Dendritic cell treated with granulocyte-macrophage colony-stimulating factor and Interleukin-4, amounts not matched to agents 40 ng/mL and 50 ng/mL, for 4 days (primary cell): ENCODE data around the gene ARHGAP32.

ENCODE experiments used
- H3K27ac Mint-ChIP-seq: one replicate; pipeline ENCODE4 v1.8.0; 2022; ENCODE audit warnings: mild to moderate bottlenecking, mixed read lengths
- H3K27me3 Mint-ChIP-seq: one replicate; pipeline ENCODE4 v1.8.0; 2022; ENCODE audit warnings: mild to moderate bottlenecking, mixed read lengths
- H3K36me3 Mint-ChIP-seq: one replicate; pipeline ENCODE4 v1.8.0; 2022; ENCODE audit warnings: low read depth, mixed read lengths
- H3K4me1 Mint-ChIP-seq: one replicate; pipeline ENCODE4 v1.8.0; 2022; ENCODE audit warnings: low read depth, mixed read lengths
- H3K4me3 Mint-ChIP-seq: one replicate; pipeline ENCODE4 v1.8.0; 2022; ENCODE audit warnings: mild to moderate bottlenecking, moderate library complexity, mixed read lengths
- H3K9me3 Mint-ChIP-seq: one replicate; pipeline ENCODE4 v1.8.0; 2022; ENCODE audit warnings: mixed read lengths
- intact Hi-C: fragments of 100-400 bp; cut with micrococcal nuclease; formaldehyde crosslinking; loops from one replicate; pipeline ENCODE4 v1.15.0; 2022

ARHGAP32 gene

GRCh38 chr11:129192150-129192549, at the start of gene ARHGAP32:
TSS of gene ARHGAP32 (minus strand) at chr11:129192325. CDS start at chr11:129192198, 127 bp downstream.
- no peaks in the 10 kb centered on the region for H3K36me3 Mint-ChIP-seq
- intact Hi-C loops: no loop called here
- no peaks in the 10 kb centered on the region for H3K27me3 Mint-ChIP-seq
- no peaks in the 10 kb centered on the region for H3K4me1 Mint-ChIP-seq
- H3K27ac Mint-ChIP-seq: no peak within 1 kb of the TSS
- H3K9me3 Mint-ChIP-seq: no peaks in the 10 kb centered on the region
- H3K4me3 Mint-ChIP-seq: no peak within 1 kb of the TSS

GRCh38 chr11:129239207-129239606, 47.1 kb upstream of the ARHGAP32 start:
- Mint-ChIP-seq H3K36me3 (no peaks in the 10 kb centered on the region), H3K27me3 (no peaks in the 10 kb centered on the region), H3K4me1 (peaks cover 12% of the 10 kb centered on the region), H3K27ac (no peak overlapping the region), H3K9me3 (no peaks in the 10 kb centered on the region), H3K4me3 (no peak overlapping the region)
- intact Hi-C loops: no loop called here

GRCh38 chr11:129237880-129238638, 45.9 kb upstream of the ARHGAP32 start:
- intact Hi-C loops: no loop called here

GRCh38 chr11:129237456-129237855, 45.3 kb upstream of the ARHGAP32 start:
- Mint-ChIP-seq H3K36me3 (no peaks in the 10 kb centered on the region), H3K4me1 (no peaks in the 10 kb centered on the region), H3K4me3 (no peak overlapping the region), H3K27me3 (no peaks in the 10 kb centered on the region), H3K9me3 (no peaks in the 10 kb centered on the region), H3K27ac (no peak overlapping the region)
- intact Hi-C loops: no loop called here

More at GRCh38 chr11:129237880-129238638, 45.9 kb upstream of the ARHGAP32 start:
- Mint-ChIP-seq H3K4me1 (peaks cover 5% of the 10 kb centered on the region), H3K36me3 (no peaks in the 10 kb centered on the region), H3K9me3 (no peaks in the 10 kb centered on the region), H3K4me3 (no peak overlapping the region), H3K27me3 (no peaks in the 10 kb centered on the region), H3K27ac (no peak overlapping the region)

GRCh38 chr11:129236850-129237249, 44.7 kb upstream of the ARHGAP32 start:
- Mint-ChIP-seq H3K9me3 (no peaks in the 10 kb centered on the region), H3K27me3 (no peaks in the 10 kb centered on the region), H3K4me1 (no peaks in the 10 kb centered on the region), H3K4me3 (no peak overlapping the region), H3K27ac (no peak overlapping the region), H3K36me3 (no peaks in the 10 kb centered on the region)
- intact Hi-C loops: no loop called here

GRCh38 chr11:129234978-129235377, 42.9 kb upstream of the ARHGAP32 start:
- no peaks in the 10 kb centered on the region for H3K9me3 Mint-ChIP-seq
- H3K36me3 Mint-ChIP-seq: no peaks in the 10 kb centered on the region
- H3K27ac Mint-ChIP-seq: no peak overlapping the region
- no peaks in the 10 kb centered on the region for H3K27me3 Mint-ChIP-seq
- no peaks in the 10 kb centered on the region for H3K4me1 Mint-ChIP-seq
- no peak overlapping the region for H3K4me3 Mint-ChIP-seq
- intact Hi-C loops: loop anchor here (5.0 kb wide), 1 partner anchor 517 kb away; no protein-coding TSS in a partner anchor

GRCh38 chr11:129230006-129230405, 37.9 kb upstream of the ARHGAP32 start:
- Mint-ChIP-seq H3K27ac (no peak overlapping the region), H3K4me1 (no peaks in the 10 kb centered on the region), H3K9me3 (peaks cover 28% of the 10 kb centered on the region), H3K27me3 (no peaks in the 10 kb centered on the region), H3K4me3 (no peak overlapping the region), H3K36me3 (peaks cover 10% of the 10 kb centered on the region)
- intact Hi-C loops: loop anchor here (1.0 to 5.0 kb wide), 2 partner anchors 101 to 522 kb away; no protein-coding TSS in a partner anchor

GRCh38 chr11:129226207-129226798, 34.2 kb upstream of the ARHGAP32 start:
- intact Hi-C loops: no loop called here
- Mint-ChIP-seq H3K9me3 (peaks cover 28% of the 10 kb centered on the region), H3K4me3 (no peak overlapping the region), H3K4me1 (no peaks in the 10 kb centered on the region), H3K27ac (no peak overlapping the region), H3K36me3 (peaks cover 10% of the 10 kb centered on the region), H3K27me3 (no peaks in the 10 kb centered on the region)

- Mint-ChIP-seq H3K27me3 (no peaks in the 10 kb centered on the region), H3K36me3 (peaks cover 10% of the 10 kb centered on the region), H3K9me3 (peaks cover 28% of the 10 kb centered on the region), H3K4me3 (no peak overlapping the region), H3K27ac (no peak overlapping the region), H3K4me1 (no peaks in the 10 kb centered on the region)
- intact Hi-C loops: no loop called here
Observed at GRCh38 chr11:129225190-129225589, 33.1 kb upstream of the ARHGAP32 start.

- Mint-ChIP-seq H3K4me1 (no peaks in the 10 kb centered on the region), H3K36me3 (peaks cover 10% of the 10 kb centered on the region), H3K27me3 (no peaks in the 10 kb centered on the region), H3K27ac (no peak overlapping the region), H3K4me3 (no peak overlapping the region), H3K9me3 (peaks cover 28% of the 10 kb centered on the region)
- intact Hi-C loops: no loop called here
Observed at GRCh38 chr11:129224538-129224937, 32.4 kb upstream of the ARHGAP32 start.

GRCh38 chr11:129223701-129224149, 31.6 kb upstream of the ARHGAP32 start:
- H3K27me3 Mint-ChIP-seq: no peaks in the 10 kb centered on the region
- H3K4me3 Mint-ChIP-seq: no peak overlapping the region
- H3K27ac Mint-ChIP-seq: no peak overlapping the region
- H3K4me1 Mint-ChIP-seq: no peaks in the 10 kb centered on the region
- H3K36me3 Mint-ChIP-seq: peaks cover 10% of the 10 kb centered on the region
- peaks cover 28% of the 10 kb centered on the region for H3K9me3 Mint-ChIP-seq
- intact Hi-C loops: no loop called here

GRCh38 chr11:129223260-129223659, 31.1 kb upstream of the ARHGAP32 start:
- Mint-ChIP-seq H3K4me1 (no peaks in the 10 kb centered on the region), H3K4me3 (no peak overlapping the region), H3K27me3 (no peaks in the 10 kb centered on the region), H3K27ac (no peak overlapping the region), H3K36me3 (peaks cover 10% of the 10 kb centered on the region), H3K9me3 (peaks cover 28% of the 10 kb centered on the region)
- intact Hi-C loops: no loop called here

- intact Hi-C loops: no loop called here
- Mint-ChIP-seq H3K9me3 (peaks cover 20% of the 10 kb centered on the region), H3K4me3 (no peak overlapping the region), H3K4me1 (no peaks in the 10 kb centered on the region), H3K27me3 (no peaks in the 10 kb centered on the region), H3K36me3 (peaks cover 10% of the 10 kb centered on the region), H3K27ac (no peak overlapping the region)
Observed at GRCh38 chr11:129222158-129222557, 30.0 kb upstream of the ARHGAP32 start.

GRCh38 chr11:129215506-129216245, 23.6 kb upstream of the ARHGAP32 start:
- Mint-ChIP-seq H3K4me3 (no peak overlapping the region), H3K27ac (no peak overlapping the region), H3K36me3 (no peaks in the 10 kb centered on the region), H3K9me3 (no peaks in the 10 kb centered on the region), H3K4me1 (no peaks in the 10 kb centered on the region), H3K27me3 (no peaks in the 10 kb centered on the region)
- intact Hi-C loops: no loop called here
